NCI-H187 (cell line): ENCODE measurements around the gene DTNB.
"Not testable (repeated sequence)": the region's sequence is repeated elsewhere in the genome, so short reads cannot be mapped to it uniquely, and the experiment has no call there.

ENCODE experiments used
- DNase-seq, 2 experiments: peaks; one replicate each; lab custom pipeline; 2025; lab: John Stamatoyannopoulos, UW

DTNB gene

GRCh38 chr2:25673300-25674076, at the start of gene DTNB:
Gene DTNB, minus strand, starts transcription at chr2:25673577. Its CDS starts 20,917 bp downstream, at chr2:25652660.
- peak; percentile 77 to 87 for DNase-seq

GRCh38 chr2:25722224-25722623, 48.8 kb upstream of the DTNB start:
- DNase-seq, result no peak

- no peak for DNase-seq
These were observed 47.2 kb upstream of the DTNB start for GRCh38 chr2:25720575-25720974.

- DNase-seq, result no peak
These were observed 41.4 kb upstream of the DTNB start for GRCh38 chr2:25714740-25715139.

GRCh38 chr2:25712455-25712854, 39.1 kb upstream of the DTNB start:
- no peak for DNase-seq

- DNase-seq, result no peak
These were observed 38.4 kb upstream of the DTNB start for GRCh38 chr2:25711675-25712354.

- no peak for DNase-seq
These were observed 37.4 kb upstream of the DTNB start for GRCh38 chr2:25710750-25711149.

GRCh38 chr2:25709349-25709748, 36.0 kb upstream of the DTNB start:
- DNase-seq, result no peak

GRCh38 chr2:25707927-25708590, 34.7 kb upstream of the DTNB start:
- no peak for DNase-seq

- not testable (repeated sequence) for DNase-seq
These were observed 32.2 kb upstream of the DTNB start for GRCh38 chr2:25705575-25705974.

GRCh38 chr2:25701801-25702200, 28.4 kb upstream of the DTNB start:
- DNase-seq, result no peak

GRCh38 chr2:25700221-25700660, 26.9 kb upstream of the DTNB start:
- DNase-seq, result no peak

- DNase-seq, result peak; percentile 27 to 56
These were observed 25.8 kb upstream of the DTNB start for GRCh38 chr2:25699216-25699615.

- no peak for DNase-seq
These were observed 25.4 kb upstream of the DTNB start for GRCh38 chr2:25698752-25699151.

GRCh38 chr2:25697559-25698341, 24.4 kb upstream of the DTNB start:
- no peak for DNase-seq

GRCh38 chr2:25692737-25693445, 19.5 kb upstream of the DTNB start:
- no peak for DNase-seq

GRCh38 chr2:25692143-25692542, 18.8 kb upstream of the DTNB start:
- DNase-seq, result no peak

- DNase-seq, result no peak
These were observed 16.7 kb upstream of the DTNB start for GRCh38 chr2:25690058-25690457.

GRCh38 chr2:25688236-25688635, 14.9 kb upstream of the DTNB start:
- no peak for DNase-seq

GRCh38 chr2:25685741-25686140, 12.4 kb upstream of the DTNB start:
- DNase-seq, result no peak
